RWPE2 (cell line): ENCODE data around the gene MRPL10.

Experiments
- ATAC-seq: fragments of 200-7000 bp; cut with Tn5 transposase; 3 replicates; pipeline ENCODE4 v1.9.1; 2021; ENCODE audit warnings: low read depth
- DNase-seq: peaks from one replicate; pipeline ENCODE4 v3.0.0-alpha.2; 2020; ENCODE audit warnings: low spot score
- H3K27ac ChIP-seq: fragments of 450-650 bp; 2 replicates; pipeline ENCODE4 v1.5.1; 2017; ENCODE audit warnings: mild to moderate bottlenecking; ENCODE audit not compliant: poor library complexity, severe bottlenecking
- H3K27me3 ChIP-seq: fragments of 250-450 bp; sonication (Bioruptor Pico); 2 replicates; pipeline ENCODE4 v1.5.1; 2021; ENCODE audit warnings: mild to moderate bottlenecking, moderate library complexity; ENCODE audit not compliant: insufficient read depth, poor library complexity, severe bottlenecking
- H3K36me3 ChIP-seq: fragments of 250-450 bp; sonication (Bioruptor Pico); 2 replicates; pipeline ENCODE4 v1.5.1; 2020; ENCODE audit warnings: low read depth, mild to moderate bottlenecking, moderate library complexity
- H3K4me1 ChIP-seq: fragments of 250-450 bp; sonication (Bioruptor Pico); 2 replicates; pipeline ENCODE4 v1.5.1; 2021; ENCODE audit warnings: mild to moderate bottlenecking, moderate library complexity; ENCODE audit not compliant: insufficient read depth, poor library complexity, severe bottlenecking
- H3K4me3 ChIP-seq: fragments of 250-450 bp; sonication (Bioruptor Pico); 2 replicates; pipeline ENCODE4 v1.5.1; 2021; ENCODE audit warnings: mild to moderate bottlenecking, moderate library complexity; ENCODE audit not compliant: severe bottlenecking
- H3K9me3 ChIP-seq: fragments of 250-450 bp; sonication (Bioruptor Pico); 2 replicates; pipeline ENCODE4 v1.5.1; 2021; ENCODE audit warnings: mild to moderate bottlenecking, moderate library complexity; ENCODE audit not compliant: severe bottlenecking
- TF ChIP-seq, protein P1 (sequence below): fragments of 450-650 bp; IDR thresholded peaks from one replicate; pipeline ENCODE4 v1.5.1; 2017; ENCODE audit warnings: mild to moderate bottlenecking, moderate library complexity; ENCODE audit not compliant: poor library complexity, severe bottlenecking

MRPL10 gene

DNA sequence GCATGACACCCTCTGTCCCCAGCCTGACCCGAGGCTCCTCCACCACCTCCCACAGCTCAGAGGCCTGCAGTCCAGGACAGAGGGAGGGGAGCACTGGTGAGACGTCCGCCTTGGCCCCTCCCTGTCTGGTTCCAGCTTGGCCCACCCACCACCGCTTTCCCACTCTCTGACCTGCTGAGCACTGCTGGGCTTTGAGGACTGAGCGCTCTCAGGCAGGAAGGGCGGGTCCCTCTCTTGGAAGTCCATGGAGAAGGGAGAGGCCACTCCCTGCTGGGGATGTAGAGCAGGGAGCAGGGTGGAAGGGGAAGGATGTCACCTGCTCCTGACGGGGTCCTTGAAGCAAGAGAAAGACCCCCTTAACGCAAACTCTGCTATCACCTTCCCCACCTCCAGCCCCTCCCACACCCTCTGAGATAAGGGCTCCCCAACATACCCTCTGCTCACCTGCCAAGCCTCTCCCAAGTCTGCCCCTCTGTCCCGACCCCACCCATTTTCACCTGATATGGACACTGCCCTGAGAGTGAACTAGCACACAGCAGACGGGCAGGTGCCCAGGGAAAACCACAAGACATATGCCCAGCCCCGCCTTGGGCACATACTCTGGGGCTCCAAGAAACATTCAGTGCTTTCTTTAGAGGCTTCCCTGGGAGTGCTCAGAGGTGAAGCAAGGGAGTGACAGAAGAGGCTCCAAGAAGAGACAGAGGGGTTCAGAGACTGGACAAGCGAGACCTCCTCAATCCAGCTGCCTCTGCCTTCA, 11.1 kb downstream of the MRPL10 start:
- DNase-seq (no peak), ATAC-seq (0 out of 3 replicates have a peak, but pooled peaks have one; percentile 12)
- H3K9me3 ChIP-seq = no peaks in the 10 kb centered on the region
- H3K4me3 ChIP-seq = no peak overlapping the region
- peaks cover 25% of the 10 kb centered on the region for H3K36me3 ChIP-seq
- H3K4me1 ChIP-seq = peaks cover 12% of the 10 kb centered on the region
- H3K27ac ChIP-seq = no peak overlapping the region
- TF ChIP-seq, protein P1, sequence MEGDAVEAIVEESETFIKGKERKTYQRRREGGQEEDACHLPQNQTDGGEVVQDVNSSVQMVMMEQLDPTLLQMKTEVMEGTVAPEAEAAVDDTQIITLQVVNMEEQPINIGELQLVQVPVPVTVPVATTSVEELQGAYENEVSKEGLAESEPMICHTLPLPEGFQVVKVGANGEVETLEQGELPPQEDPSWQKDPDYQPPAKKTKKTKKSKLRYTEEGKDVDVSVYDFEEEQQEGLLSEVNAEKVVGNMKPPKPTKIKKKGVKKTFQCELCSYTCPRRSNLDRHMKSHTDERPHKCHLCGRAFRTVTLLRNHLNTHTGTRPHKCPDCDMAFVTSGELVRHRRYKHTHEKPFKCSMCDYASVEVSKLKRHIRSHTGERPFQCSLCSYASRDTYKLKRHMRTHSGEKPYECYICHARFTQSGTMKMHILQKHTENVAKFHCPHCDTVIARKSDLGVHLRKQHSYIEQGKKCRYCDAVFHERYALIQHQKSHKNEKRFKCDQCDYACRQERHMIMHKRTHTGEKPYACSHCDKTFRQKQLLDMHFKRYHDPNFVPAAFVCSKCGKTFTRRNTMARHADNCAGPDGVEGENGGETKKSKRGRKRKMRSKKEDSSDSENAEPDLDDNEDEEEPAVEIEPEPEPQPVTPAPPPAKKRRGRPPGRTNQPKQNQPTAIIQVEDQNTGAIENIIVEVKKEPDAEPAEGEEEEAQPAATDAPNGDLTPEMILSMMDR = no peak
- H3K27me3 ChIP-seq = no peaks in the 10 kb centered on the region

DNA sequence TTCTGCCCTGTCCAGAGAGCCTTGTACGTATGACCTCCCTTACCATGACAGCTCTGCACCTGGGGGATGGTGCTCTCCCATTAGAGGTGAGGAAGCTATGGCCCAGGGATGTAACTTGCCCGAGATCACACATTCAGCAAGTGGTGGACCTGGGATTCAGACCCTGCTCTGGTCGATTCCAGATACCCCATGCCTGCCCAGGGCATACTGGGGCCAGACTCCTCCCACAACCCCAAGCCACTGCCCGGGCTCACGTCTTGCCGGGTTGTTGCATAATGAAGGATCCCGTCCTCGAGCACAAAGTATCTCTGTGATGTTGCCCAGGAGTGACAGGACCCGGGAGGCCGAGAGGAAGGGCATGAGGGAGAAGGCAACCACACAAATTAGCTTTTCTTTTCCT, 11.9 kb downstream of the MRPL10 start:
- peaks cover 12% of the 10 kb centered on the region for H3K4me1 ChIP-seq
- ATAC-seq (no peak), DNase-seq (no peak)
- H3K27me3 ChIP-seq = no peaks in the 10 kb centered on the region
- TF ChIP-seq, protein P1 = no peak
- peaks cover 29% of the 10 kb centered on the region for H3K36me3 ChIP-seq
- H3K9me3 ChIP-seq = no peaks in the 10 kb centered on the region
- no peak overlapping the region for H3K4me3 ChIP-seq
- H3K27ac ChIP-seq = no peak overlapping the region

DNA sequence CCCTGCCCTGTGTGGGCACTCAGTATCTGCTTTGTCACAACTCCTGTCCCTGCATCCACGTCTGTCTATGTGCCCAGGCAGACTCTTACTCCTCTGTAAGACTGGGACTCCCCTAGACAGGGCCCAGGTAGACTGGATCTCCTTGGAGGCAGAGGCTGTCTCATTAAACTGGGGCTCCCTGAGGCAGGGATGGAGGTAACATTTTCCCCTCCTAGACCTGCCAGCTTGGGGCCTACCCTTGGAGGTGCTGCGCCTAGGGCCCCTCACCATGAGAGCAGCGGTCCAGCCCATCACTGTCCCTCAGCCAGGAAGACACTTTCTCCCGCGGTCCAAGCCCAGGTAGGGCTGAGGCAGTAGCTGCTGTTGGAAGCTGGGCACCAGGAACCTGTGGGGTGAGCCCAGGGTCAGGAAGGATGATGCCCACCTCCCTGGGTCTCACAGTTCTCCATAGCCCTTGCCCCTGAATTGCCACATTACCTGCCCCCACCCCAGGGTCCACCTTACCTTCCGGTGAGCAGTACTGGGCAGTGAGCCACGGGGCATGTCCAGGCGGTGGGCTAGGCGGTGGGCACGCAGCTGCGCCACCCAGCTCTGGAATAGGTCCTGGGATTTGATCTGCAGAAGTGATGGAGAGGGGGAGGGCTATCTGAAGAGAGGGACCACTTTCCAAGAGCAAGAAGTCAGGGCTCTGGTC, 13.2 kb downstream of the MRPL10 start:
- DNase-seq (no peak), ATAC-seq (no peak)
- Histone ChIP-seq H3K9me3 (no peaks in the 10 kb centered on the region), H3K4me3 (no peak overlapping the region), H3K4me1 (peaks cover 12% of the 10 kb centered on the region), H3K36me3 (peaks cover 21% of the 10 kb centered on the region), H3K27ac (no peak overlapping the region), H3K27me3 (no peaks in the 10 kb centered on the region)
- TF ChIP-seq, protein P1 = no peak

DNA sequence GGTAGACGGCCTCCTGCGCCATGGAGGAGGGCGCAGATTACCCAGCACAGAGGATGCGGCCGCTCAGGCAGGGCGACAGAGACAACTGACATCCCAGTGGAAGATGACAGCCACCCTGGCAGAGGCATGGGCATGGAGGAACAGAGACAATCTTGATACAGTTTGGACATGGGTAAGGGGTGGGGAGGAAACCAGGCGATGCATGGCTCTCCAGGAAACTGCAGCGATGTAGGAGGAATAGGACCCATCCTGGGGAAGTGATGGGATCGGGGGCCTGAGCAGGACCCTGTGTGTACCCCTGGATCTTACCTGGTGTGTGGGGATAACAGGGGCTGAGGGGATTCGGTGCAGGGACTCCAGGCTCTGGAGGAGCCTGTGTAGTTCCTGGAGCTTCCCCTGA, 14.4 kb downstream of the MRPL10 start:
- H3K27ac ChIP-seq = no peak overlapping the region
- ATAC-seq (no peak), DNase-seq (no peak)
- H3K27me3 ChIP-seq = no peaks in the 10 kb centered on the region
- H3K4me3 ChIP-seq = no peak overlapping the region
- no peaks in the 10 kb centered on the region for H3K9me3 ChIP-seq
- H3K4me1 ChIP-seq = peaks cover 7% of the 10 kb centered on the region
- peaks cover 21% of the 10 kb centered on the region for H3K36me3 ChIP-seq
- TF ChIP-seq, protein P1 = no peak
